Fibroblast of lung (primary cell): ENCODE results near the gene NCAM2. TPM values are rescaled to one million over a fixed set of nuclear protein-coding genes. Genes with fewer than 3 reads are reported as not detected.
"Not testable (repeated sequence)": the region's sequence is repeated elsewhere in the genome, so short reads cannot be mapped to it uniquely, and the experiment has no call there.

Source experiments
- DNase-seq, 2 donors: peaks; one replicate each; pipeline versions ENCODE4 v3.0.0 to v3.0.0-alpha.2; 2010; ENCODE audit warnings: low read depth in 2 of 2
- H2AFZ ChIP-seq: 2 replicates; pipeline ENCODE4 v1.5.1; 2012; ENCODE audit warnings: low read length, control low read depth, inconsistent platforms
- H3K27ac ChIP-seq: 2 replicates; pipeline ENCODE4 v1.5.1; 2011; ENCODE audit warnings: low read length, control low read depth; ENCODE audit not compliant: insufficient read depth
- H3K27me3 ChIP-seq: 2 replicates; pipeline ENCODE4 v1.5.1; 2011; ENCODE audit warnings: mild to moderate bottlenecking, low read length; ENCODE audit not compliant: control insufficient read depth, insufficient read depth
- H3K36me3 ChIP-seq: 2 replicates; pipeline ENCODE4 v1.5.1; 2011; ENCODE audit warnings: low read length; ENCODE audit not compliant: control insufficient read depth, insufficient read depth
- H3K4me1 ChIP-seq: 2 replicates; pipeline ENCODE4 v1.5.1; 2011; ENCODE audit warnings: low read length; ENCODE audit not compliant: control insufficient read depth, insufficient read depth; ENCODE audit errors: extremely low read depth
- H3K4me2 ChIP-seq: 2 replicates; pipeline ENCODE4 v1.5.1; 2011; ENCODE audit warnings: low read length, control low read depth; ENCODE audit not compliant: insufficient read depth; ENCODE audit errors: extremely low read depth
- H3K4me3 ChIP-seq, 4 experiments: fragments of 200-600 bp in 1 of 4; sonication (generic) in 1 of 4; replicated peaks in 1 of 4; 2 replicates each; pipeline ENCODE4 v1.5.1; 2011 to 2016; ENCODE audit warnings: low read length in 4 of 4, low read depth in 3 of 4, mild to moderate bottlenecking in 3 of 4, control low read depth in 2 of 4, inconsistent platforms in 1 of 4, mixed read lengths in 1 of 4; ENCODE audit not compliant: insufficient read depth in 1 of 4; ENCODE audit errors: control extremely low read depth in 1 of 4
- H3K79me2 ChIP-seq: 2 replicates; pipeline ENCODE4 v1.5.1; 2012; ENCODE audit warnings: mild to moderate bottlenecking, low read length, inconsistent platforms; ENCODE audit not compliant: control insufficient read depth, insufficient read depth
- H3K9ac ChIP-seq: 2 replicates; pipeline ENCODE4 v1.5.1; 2011; ENCODE audit warnings: mild to moderate bottlenecking, low read length, control low read depth; ENCODE audit not compliant: insufficient read depth
- H3K9me3 ChIP-seq: 2 replicates; pipeline ENCODE4 v1.5.1; 2012; ENCODE audit warnings: low read depth, low read length; ENCODE audit not compliant: control insufficient read depth, insufficient read depth
- H4K20me1 ChIP-seq: 2 replicates; pipeline ENCODE4 v1.5.1; 2011; ENCODE audit warnings: low read length; ENCODE audit not compliant: control insufficient read depth, insufficient read depth; ENCODE audit errors: extremely low read depth
- CTCF ChIP-seq, 2 donors: IDR thresholded peaks in 1 of 2; conservative IDR thresholded peaks in 1 of 2; 1 replicate in 1 of 2; 2 replicates in 1 of 2; pipeline ENCODE4 v1.5.1; 2011 to 2012; ENCODE audit warnings: low read length in 2 of 2, control low read depth in 1 of 2, inconsistent platforms in 1 of 2, low read depth in 1 of 2, mild to moderate bottlenecking in 1 of 2
- EZH2 ChIP-seq: IDR thresholded peaks from 2 replicates; pipeline ENCODE4 v1.5.1; 2012; ENCODE audit warnings: low read length, control low read depth, mild to moderate bottlenecking; ENCODE audit errors: missing control alignments
- polyA plus RNA-seq, 2 donors: library from polyadenylated mRNA; depleted of rRNA in 1 of 2; stranded (reverse) in 1 of 2; unstranded in 1 of 2; fragments of >200 nt; gene quantifications; 2 replicates each; pipeline ENCODE4 v1.2.1, GENCODE V29; 2011 to 2012; ENCODE audit warnings: missing spikeins in 1 of 2
- total RNA-seq: library from RNA; depleted of rRNA; stranded (reverse); fragments of >200 nt; gene quantifications from 2 replicates; pipeline ENCODE4 v1.2.1, GENCODE V29; 2014

The NCAM2 gene
- total and polyA plus RNA-seq, 2 donors (not counting 1 experiment from before 2014, with no cell fraction given) = 5.6 to 11.1 TPM

GRCh38 chr21:21401444-21401843 is 403.2 kb downstream of the NCAM2 start:
- Histone ChIP-seq H3K4me1 (no peaks in the 10 kb centered on the region), H3K9ac (no peak overlapping the region), H3K79me2 (no peaks in the 10 kb centered on the region), H3K4me2 (no peak overlapping the region), H2AFZ (no peak overlapping the region), H3K27me3 (no peaks in the 10 kb centered on the region), H3K4me3 (no peak overlapping the region), H4K20me1 (no peaks in the 10 kb centered on the region), H3K27ac (no peak overlapping the region), H3K9me3 (no peaks in the 10 kb centered on the region), H3K36me3 (no peaks in the 10 kb centered on the region)
- TF ChIP-seq CTCF (conservative IDR thresholded peaks at IDR 0.05 in 1 of 2, IDR thresholded peaks at IDR 0.05 in 1 of 2; ENCODE audit: low read depth in 1 of 2, low read length in 2 of 2) (no peak), EZH2 (no peak)
- DNase-seq = no peak

- H3K9ac ChIP-seq, H4K20me1 ChIP-seq, H3K79me2 ChIP-seq, H3K4me3 ChIP-seq, H3K4me1 ChIP-seq, DNase-seq, H3K36me3 ChIP-seq, H3K4me2 ChIP-seq, H3K9me3 ChIP-seq, H2AFZ ChIP-seq, H3K27ac ChIP-seq, H3K27me3 ChIP-seq: not testable (repeated sequence)
These were observed 404.0 kb downstream of the NCAM2 start for GRCh38 chr21:21402187-21402586.

GRCh38 chr21:21404261-21404660 is 406.1 kb downstream of the NCAM2 start:
- not testable (repeated sequence) for H3K4me3 ChIP-seq, H3K9me3 ChIP-seq, H4K20me1 ChIP-seq, H3K4me1 ChIP-seq, H3K9ac ChIP-seq, H2AFZ ChIP-seq, H3K79me2 ChIP-seq, H3K27me3 ChIP-seq, DNase-seq, H3K4me2 ChIP-seq, H3K36me3 ChIP-seq, H3K27ac ChIP-seq

GRCh38 chr21:21406921-21407320 is 408.7 kb downstream of the NCAM2 start:
- H3K36me3 ChIP-seq = no peaks in the 10 kb centered on the region
- no peak for DNase-seq
- TF ChIP-seq EZH2 (no peak), CTCF (conservative IDR thresholded peaks at IDR 0.05 in 1 of 2, IDR thresholded peaks at IDR 0.05 in 1 of 2; ENCODE audit: low read depth in 1 of 2, low read length in 2 of 2) (no peak)
- no peaks in the 10 kb centered on the region for H3K9me3 ChIP-seq
- no peak overlapping the region for H2AFZ ChIP-seq
- no peaks in the 10 kb centered on the region for H3K79me2 ChIP-seq
- H3K27ac ChIP-seq = no peak overlapping the region
- no peak overlapping the region for H3K4me3 ChIP-seq
- H3K27me3 ChIP-seq = no peaks in the 10 kb centered on the region
- no peak overlapping the region for H3K4me2 ChIP-seq
- no peaks in the 10 kb centered on the region for H3K4me1 ChIP-seq
- H4K20me1 ChIP-seq = no peaks in the 10 kb centered on the region
- H3K9ac ChIP-seq = no peak overlapping the region
